ENCODE results near the gene HM13. TPM values are rescaled to one million over a fixed set of nuclear protein-coding genes. Genes with fewer than 3 reads are reported as not detected.

The HM13 gene
- total and polyA plus RNA-seq, 2 of the 13 experiments (the other 11 are each of a cell fraction or from before 2014, with no cell fraction given) = 118 to 243 TPM

DNA sequence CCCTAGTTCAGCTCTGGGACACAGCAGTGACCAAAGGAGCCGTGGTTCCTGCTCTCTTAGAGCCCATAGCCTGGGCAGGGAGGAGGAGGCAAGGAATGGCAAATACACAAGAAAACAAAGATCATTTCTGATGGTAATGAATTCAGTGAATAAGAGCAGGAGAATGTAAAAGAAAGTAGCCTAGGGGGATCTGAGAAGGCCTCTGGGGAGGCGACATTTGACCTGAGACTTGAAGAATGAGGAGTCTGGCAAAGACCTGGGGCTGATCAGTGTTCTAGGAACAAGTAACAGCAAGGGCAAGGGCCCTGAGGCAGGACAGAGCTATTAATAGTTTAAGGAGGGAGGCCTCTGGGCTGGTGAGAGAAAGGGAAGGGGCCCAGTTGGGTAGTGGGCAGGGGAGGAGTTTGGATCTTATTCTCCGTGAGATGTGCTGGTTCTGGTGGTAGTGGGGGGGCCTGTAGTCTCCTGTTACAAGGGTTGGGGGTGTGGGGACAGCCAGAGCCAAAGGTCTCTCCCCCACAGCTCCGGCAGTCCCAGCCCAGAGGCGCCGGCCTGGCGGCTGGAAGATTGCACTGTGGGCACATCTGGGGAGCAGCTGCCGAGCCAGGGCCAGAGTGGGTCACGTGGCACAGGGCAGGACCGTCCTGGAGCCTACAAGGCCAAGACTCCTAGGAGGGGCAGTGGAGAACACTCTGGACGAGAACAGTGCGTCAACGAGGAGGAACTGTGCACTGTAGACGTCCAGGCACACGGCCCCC lies 81.6 kb downstream of the HM13 start (continued):
- no peak; the same call in 2 of the 3 replicates for TF ChIP-seq MXI1 (IDR thresholded peaks at IDR 0.05; ENCODE audit: borderline replicate concordance, low read depth, low read length)
- TF ChIP-seq GABPB1 (CRISPR knock-in tag; IDR thresholded peaks at IDR 0.05) = peak; percentile 63
- no peak for TF ChIP-seq CENPX (CRISPR knock-in tag; IDR thresholded peaks at IDR 0.05)
- peak; percentile 72 for TF ChIP-seq RAD21 (CRISPR knock-in tag; IDR thresholded peaks at IDR 0.05)
- TF ChIP-seq, protein P1, sequence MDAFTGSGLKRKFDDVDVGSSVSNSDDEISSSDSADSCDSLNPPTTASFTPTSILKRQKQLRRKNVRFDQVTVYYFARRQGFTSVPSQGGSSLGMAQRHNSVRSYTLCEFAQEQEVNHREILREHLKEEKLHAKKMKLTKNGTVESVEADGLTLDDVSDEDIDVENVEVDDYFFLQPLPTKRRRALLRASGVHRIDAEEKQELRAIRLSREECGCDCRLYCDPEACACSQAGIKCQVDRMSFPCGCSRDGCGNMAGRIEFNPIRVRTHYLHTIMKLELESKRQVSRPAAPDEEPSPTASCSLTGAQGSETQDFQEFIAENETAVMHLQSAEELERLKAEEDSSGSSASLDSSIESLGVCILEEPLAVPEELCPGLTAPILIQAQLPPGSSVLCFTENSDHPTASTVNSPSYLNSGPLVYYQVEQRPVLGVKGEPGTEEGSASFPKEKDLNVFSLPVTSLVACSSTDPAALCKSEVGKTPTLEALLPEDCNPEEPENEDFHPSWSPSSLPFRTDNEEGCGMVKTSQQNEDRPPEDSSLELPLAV (CRISPR knock-in tag; conservative IDR thresholded peaks at IDR 0.05; ENCODE audit: low read depth) = no peak
- TF ChIP-seq, protein P2, sequence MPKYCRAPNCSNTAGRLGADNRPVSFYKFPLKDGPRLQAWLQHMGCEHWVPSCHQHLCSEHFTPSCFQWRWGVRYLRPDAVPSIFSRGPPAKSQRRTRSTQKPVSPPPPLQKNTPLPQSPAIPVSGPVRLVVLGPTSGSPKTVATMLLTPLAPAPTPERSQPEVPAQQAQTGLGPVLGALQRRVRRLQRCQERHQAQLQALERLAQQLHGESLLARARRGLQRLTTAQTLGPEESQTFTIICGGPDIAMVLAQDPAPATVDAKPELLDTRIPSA (CRISPR knock-in tag; IDR thresholded peaks at IDR 0.05; ENCODE audit: borderline replicate concordance) = no peak
- TF ChIP-seq JUNB (CRISPR knock-in tag; IDR thresholded peaks at IDR 0.05; ENCODE audit: borderline replicate concordance) = no peak
- no peak for TF ChIP-seq NFE2L2 (IDR thresholded peaks at IDR 0.05; ENCODE audit: low read length)
- no peak; the same call in 1 of the 2 replicates for TF ChIP-seq HIVEP1 (CRISPR knock-in tag; IDR thresholded peaks at IDR 0.05)
- TF ChIP-seq MED13 (CRISPR knock-in tag; IDR thresholded peaks at IDR 0.05) = peak; percentile 78
- 0 out of 2 replicates have a peak, but pooled peaks have one; percentile 48 for TF ChIP-seq NR3C1 (CRISPR knock-in tag; IDR thresholded peaks at IDR 0.05)
- TF ChIP-seq, protein P3, sequence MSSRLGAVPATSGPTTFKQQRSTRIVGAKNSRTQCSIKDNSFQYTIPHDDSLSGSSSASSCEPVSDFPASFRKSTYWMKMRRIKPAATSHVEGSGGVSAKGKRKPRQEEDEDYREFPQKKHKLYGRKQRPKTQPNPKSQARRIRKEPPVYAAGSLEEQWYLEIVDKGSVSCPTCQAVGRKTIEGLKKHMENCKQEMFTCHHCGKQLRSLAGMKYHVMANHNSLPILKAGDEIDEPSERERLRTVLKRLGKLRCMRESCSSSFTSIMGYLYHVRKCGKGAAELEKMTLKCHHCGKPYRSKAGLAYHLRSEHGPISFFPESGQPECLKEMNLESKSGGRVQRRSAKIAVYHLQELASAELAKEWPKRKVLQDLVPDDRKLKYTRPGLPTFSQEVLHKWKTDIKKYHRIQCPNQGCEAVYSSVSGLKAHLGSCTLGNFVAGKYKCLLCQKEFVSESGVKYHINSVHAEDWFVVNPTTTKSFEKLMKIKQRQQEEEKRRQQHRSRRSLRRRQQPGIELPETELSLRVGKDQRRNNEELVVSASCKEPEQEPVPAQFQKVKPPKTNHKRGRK (CRISPR knock-in tag; IDR thresholded peaks at IDR 0.05) = peak; percentile 75; the same call in 1 of the 2 replicates
- no peak for TF ChIP-seq NONO (IDR thresholded peaks at IDR 0.05)
- no peak for TF ChIP-seq NONO (CRISPR knock-in tag; conservative IDR thresholded peaks at IDR 0.05)
- TF ChIP-seq, protein P4, sequence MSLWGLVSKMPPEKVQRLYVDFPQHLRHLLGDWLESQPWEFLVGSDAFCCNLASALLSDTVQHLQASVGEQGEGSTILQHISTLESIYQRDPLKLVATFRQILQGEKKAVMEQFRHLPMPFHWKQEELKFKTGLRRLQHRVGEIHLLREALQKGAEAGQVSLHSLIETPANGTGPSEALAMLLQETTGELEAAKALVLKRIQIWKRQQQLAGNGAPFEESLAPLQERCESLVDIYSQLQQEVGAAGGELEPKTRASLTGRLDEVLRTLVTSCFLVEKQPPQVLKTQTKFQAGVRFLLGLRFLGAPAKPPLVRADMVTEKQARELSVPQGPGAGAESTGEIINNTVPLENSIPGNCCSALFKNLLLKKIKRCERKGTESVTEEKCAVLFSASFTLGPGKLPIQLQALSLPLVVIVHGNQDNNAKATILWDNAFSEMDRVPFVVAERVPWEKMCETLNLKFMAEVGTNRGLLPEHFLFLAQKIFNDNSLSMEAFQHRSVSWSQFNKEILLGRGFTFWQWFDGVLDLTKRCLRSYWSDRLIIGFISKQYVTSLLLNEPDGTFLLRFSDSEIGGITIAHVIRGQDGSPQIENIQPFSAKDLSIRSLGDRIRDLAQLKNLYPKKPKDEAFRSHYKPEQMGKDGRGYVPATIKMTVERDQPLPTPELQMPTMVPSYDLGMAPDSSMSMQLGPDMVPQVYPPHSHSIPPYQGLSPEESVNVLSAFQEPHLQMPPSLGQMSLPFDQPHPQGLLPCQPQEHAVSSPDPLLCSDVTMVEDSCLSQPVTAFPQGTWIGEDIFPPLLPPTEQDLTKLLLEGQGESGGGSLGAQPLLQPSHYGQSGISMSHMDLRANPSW (CRISPR knock-in tag; IDR thresholded peaks at IDR 0.05; ENCODE audit: borderline replicate concordance) = no peak
- TF ChIP-seq, protein P5, sequence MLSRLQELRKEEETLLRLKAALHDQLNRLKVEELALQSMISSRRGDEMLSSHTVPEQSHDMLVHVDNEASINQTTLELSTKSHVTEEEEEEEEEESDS (CRISPR knock-in tag; IDR thresholded peaks at IDR 0.05; ENCODE audit: borderline replicate concordance) = 0 out of 2 replicates have a peak, but pooled peaks have one; percentile 7
- TF ChIP-seq, protein P6, sequence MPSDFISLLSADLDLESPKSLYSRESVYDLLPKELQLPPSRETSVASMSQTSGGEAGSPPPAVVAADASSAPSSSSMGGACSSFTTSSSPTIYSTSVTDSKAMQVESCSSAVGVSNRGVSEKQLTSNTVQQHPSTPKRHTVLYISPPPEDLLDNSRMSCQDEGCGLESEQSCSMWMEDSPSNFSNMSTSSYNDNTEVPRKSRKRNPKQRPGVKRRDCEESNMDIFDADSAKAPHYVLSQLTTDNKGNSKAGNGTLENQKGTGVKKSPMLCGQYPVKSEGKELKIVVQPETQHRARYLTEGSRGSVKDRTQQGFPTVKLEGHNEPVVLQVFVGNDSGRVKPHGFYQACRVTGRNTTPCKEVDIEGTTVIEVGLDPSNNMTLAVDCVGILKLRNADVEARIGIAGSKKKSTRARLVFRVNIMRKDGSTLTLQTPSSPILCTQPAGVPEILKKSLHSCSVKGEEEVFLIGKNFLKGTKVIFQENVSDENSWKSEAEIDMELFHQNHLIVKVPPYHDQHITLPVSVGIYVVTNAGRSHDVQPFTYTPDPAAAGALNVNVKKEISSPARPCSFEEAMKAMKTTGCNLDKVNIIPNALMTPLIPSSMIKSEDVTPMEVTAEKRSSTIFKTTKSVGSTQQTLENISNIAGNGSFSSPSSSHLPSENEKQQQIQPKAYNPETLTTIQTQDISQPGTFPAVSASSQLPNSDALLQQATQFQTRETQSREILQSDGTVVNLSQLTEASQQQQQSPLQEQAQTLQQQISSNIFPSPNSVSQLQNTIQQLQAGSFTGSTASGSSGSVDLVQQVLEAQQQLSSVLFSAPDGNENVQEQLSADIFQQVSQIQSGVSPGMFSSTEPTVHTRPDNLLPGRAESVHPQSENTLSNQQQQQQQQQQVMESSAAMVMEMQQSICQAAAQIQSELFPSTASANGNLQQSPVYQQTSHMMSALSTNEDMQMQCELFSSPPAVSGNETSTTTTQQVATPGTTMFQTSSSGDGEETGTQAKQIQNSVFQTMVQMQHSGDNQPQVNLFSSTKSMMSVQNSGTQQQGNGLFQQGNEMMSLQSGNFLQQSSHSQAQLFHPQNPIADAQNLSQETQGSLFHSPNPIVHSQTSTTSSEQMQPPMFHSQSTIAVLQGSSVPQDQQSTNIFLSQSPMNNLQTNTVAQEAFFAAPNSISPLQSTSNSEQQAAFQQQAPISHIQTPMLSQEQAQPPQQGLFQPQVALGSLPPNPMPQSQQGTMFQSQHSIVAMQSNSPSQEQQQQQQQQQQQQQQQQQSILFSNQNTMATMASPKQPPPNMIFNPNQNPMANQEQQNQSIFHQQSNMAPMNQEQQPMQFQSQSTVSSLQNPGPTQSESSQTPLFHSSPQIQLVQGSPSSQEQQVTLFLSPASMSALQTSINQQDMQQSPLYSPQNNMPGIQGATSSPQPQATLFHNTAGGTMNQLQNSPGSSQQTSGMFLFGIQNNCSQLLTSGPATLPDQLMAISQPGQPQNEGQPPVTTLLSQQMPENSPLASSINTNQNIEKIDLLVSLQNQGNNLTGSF (CRISPR knock-in tag; IDR thresholded peaks at IDR 0.05) = peak; percentile 30; the same call in 1 of the 2 replicates

All from HepG2 (cell line).